ENCODE results near the gene SNX10.

The SNX10 gene

GRCh38 chr7:26404189-26404996 is 112.7 kb downstream of the SNX10 start:
- H3K36me3 Mint-ChIP-seq (ENCODE audit: low read depth): no peaks in the 10 kb centered on the region
- no peaks in the 10 kb centered on the region for H3K4me1 Mint-ChIP-seq (ENCODE audit: low read depth)
- no peak overlapping the region for H3K27ac Mint-ChIP-seq
- no peaks in the 10 kb centered on the region for H3K9me3 Mint-ChIP-seq
- H3K4me3 Mint-ChIP-seq: no peak overlapping the region
- H3K27me3 Mint-ChIP-seq (ENCODE audit: low read depth): peaks cover 46% of the 10 kb centered on the region

DNA sequence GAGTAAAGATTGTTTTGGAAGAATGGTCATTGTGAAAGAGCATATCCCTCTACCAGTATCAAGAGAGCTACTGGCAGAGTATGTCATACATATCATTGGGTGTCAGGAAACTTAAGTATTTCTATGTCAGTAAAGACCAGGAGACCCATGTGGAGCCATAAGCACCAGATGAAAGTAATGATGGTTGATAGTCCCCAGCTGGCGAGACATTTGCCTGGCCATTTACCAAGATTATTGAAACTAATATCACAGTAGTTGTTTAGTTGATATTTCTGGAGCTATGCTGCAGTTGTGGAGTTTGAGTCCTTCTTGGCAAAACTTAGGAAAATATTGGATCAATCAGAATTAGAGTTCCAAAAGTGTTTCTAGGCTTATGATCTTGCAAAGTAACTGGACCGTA is 114.8 kb downstream of the SNX10 start:
- no peaks in the 10 kb centered on the region for H3K36me3 Mint-ChIP-seq (ENCODE audit: low read depth)
- no peaks in the 10 kb centered on the region for H3K4me1 Mint-ChIP-seq (ENCODE audit: low read depth)
- H3K4me3 Mint-ChIP-seq: no peak overlapping the region
- no peaks in the 10 kb centered on the region for H3K9me3 Mint-ChIP-seq
- peaks cover 32% of the 10 kb centered on the region for H3K27me3 Mint-ChIP-seq (ENCODE audit: low read depth)
- H3K27ac Mint-ChIP-seq: no peak overlapping the region

DNA sequence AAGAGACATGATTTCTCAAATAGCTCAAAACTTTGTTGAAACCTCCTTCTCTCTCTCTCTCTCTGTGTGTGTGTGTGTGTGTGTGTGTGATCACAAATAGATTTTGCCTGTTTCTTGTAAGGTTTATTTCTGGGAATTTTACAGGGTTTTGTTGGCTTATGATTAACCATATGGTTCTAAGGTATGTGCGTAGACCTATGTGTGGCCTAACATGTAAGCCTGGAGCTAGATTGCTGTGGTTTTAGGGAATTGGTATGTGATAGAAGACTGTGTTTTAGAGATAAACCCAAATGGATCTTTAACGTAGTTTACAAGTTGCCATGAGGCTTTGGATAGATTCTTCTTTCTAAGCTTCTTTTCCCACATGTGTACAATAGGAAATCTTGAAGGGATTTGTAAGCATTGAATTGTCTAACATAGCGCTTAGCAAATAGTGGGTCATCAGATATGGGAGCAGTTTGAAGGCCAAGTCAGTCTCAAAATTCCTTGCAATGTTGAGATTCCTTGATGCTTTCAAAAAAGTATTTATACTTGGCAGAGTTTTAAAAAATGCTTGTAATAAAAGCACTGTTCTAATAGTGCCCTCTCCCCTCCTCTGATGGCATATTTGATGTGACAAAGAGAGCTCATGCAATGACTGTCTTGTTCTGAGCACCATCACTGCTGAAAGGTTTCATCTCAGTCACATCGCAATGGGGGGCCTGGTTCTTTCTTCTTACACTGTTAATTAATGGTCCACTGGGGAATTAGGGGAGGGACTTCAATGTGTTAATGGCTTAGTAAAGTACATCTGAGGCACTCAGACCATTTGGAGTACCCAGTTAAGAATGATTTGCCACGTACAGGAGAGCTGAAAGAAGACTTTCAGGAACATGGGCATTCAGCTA is 118.2 kb downstream of the SNX10 start:
- Mint-ChIP-seq H3K27ac (no peak overlapping the region), H3K4me1 (ENCODE audit: low read depth) (no peaks in the 10 kb centered on the region), H3K27me3 (ENCODE audit: low read depth) (peaks cover 32% of the 10 kb centered on the region), H3K9me3 (no peaks in the 10 kb centered on the region), H3K36me3 (ENCODE audit: low read depth) (no peaks in the 10 kb centered on the region), H3K4me3 (no peak overlapping the region)

DNA sequence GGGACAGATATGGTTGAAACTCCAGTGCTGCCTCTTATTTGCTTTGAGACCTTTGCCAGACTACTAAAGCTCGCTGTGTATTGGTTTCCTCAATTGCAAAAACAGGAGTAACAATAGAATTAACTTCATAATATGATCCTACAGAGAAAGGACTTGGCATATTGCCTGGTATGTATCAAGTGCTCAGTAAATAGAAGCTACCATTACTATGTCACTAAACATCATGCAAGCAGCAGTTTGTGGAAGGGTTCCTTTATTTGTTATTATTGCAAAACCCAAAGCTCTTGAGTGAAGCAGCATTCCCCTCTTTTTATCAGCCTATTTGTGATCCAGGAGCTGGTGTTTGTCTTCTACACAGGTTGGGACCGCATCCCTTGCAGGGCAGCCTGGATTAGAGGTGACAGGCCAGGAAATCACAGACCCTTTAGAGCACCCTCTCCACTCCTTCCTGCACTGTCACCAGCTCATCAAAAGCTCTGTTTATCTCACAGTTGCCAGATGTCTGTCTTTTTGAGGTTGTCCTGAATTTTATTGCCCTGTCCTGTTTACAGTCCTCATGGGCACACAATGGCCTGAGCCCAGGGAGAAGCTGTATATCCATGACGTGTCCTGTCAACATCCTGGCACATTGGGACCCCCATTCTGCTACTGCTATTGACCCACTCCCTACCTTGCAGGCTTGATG is 121.5 kb downstream of the SNX10 start:
- no peaks in the 10 kb centered on the region for H3K4me1 Mint-ChIP-seq (ENCODE audit: low read depth)
- no peaks in the 10 kb centered on the region for H3K36me3 Mint-ChIP-seq (ENCODE audit: low read depth)
- no peak overlapping the region for H3K4me3 Mint-ChIP-seq
- H3K9me3 Mint-ChIP-seq: no peaks in the 10 kb centered on the region
- peaks cover 24% of the 10 kb centered on the region for H3K27me3 Mint-ChIP-seq (ENCODE audit: low read depth)
- no peak overlapping the region for H3K27ac Mint-ChIP-seq

- H3K4me1 Mint-ChIP-seq (ENCODE audit: low read depth): no peaks in the 10 kb centered on the region
- H3K27ac Mint-ChIP-seq: no peak overlapping the region
- no peak overlapping the region for H3K4me3 Mint-ChIP-seq
- H3K36me3 Mint-ChIP-seq (ENCODE audit: low read depth): no peaks in the 10 kb centered on the region
- no peaks in the 10 kb centered on the region for H3K9me3 Mint-ChIP-seq
- H3K27me3 Mint-ChIP-seq (ENCODE audit: low read depth): peaks cover 27% of the 10 kb centered on the region
Observed at GRCh38 chr7:26416004-26416403, 124.3 kb downstream of the SNX10 start.

GRCh38 chr7:26417911-26418413 is 126.3 kb downstream of the SNX10 start:
- Mint-ChIP-seq H3K4me3 (no peak overlapping the region), H3K4me1 (ENCODE audit: low read depth) (no peaks in the 10 kb centered on the region), H3K27ac (no peak overlapping the region), H3K36me3 (ENCODE audit: low read depth) (no peaks in the 10 kb centered on the region), H3K9me3 (no peaks in the 10 kb centered on the region), H3K27me3 (ENCODE audit: low read depth) (peaks cover 25% of the 10 kb centered on the region)

- no peaks in the 10 kb centered on the region for H3K4me1 Mint-ChIP-seq (ENCODE audit: low read depth)
- H3K27me3 Mint-ChIP-seq (ENCODE audit: low read depth): peaks cover 17% of the 10 kb centered on the region
Observed at GRCh38 chr7:26419198-26419597, 127.5 kb downstream of the SNX10 start.

GRCh38 chr7:26420422-26421019 is 128.9 kb downstream of the SNX10 start:
- peaks cover 17% of the 10 kb centered on the region for H3K27me3 Mint-ChIP-seq (ENCODE audit: low read depth)
- no peak overlapping the region for H3K4me3 Mint-ChIP-seq
- H3K36me3 Mint-ChIP-seq (ENCODE audit: low read depth): no peaks in the 10 kb centered on the region
- no peak overlapping the region for H3K27ac Mint-ChIP-seq
- H3K9me3 Mint-ChIP-seq: no peaks in the 10 kb centered on the region
- no peaks in the 10 kb centered on the region for H3K4me1 Mint-ChIP-seq (ENCODE audit: low read depth)

More at GRCh38 chr7:26419198-26419597, 127.5 kb downstream of the SNX10 start:
- Mint-ChIP-seq H3K4me3 (no peak overlapping the region), H3K27ac (no peak overlapping the region), H3K9me3 (no peaks in the 10 kb centered on the region), H3K36me3 (ENCODE audit: low read depth) (no peaks in the 10 kb centered on the region)

GRCh38 chr7:26422761-26423160 is 131.1 kb downstream of the SNX10 start:
- Mint-ChIP-seq H3K9me3 (no peaks in the 10 kb centered on the region), H3K27ac (no peak overlapping the region)

GRCh38 chr7:26423436-26423835 is 131.8 kb downstream of the SNX10 start:
- no peaks in the 10 kb centered on the region for H3K36me3 Mint-ChIP-seq (ENCODE audit: low read depth)
- H3K4me3 Mint-ChIP-seq: no peak overlapping the region
- H3K9me3 Mint-ChIP-seq: no peaks in the 10 kb centered on the region
- no peak overlapping the region for H3K27ac Mint-ChIP-seq
- H3K27me3 Mint-ChIP-seq (ENCODE audit: low read depth): peaks cover 8% of the 10 kb centered on the region
- H3K4me1 Mint-ChIP-seq (ENCODE audit: low read depth): no peaks in the 10 kb centered on the region

More at GRCh38 chr7:26422761-26423160, 131.1 kb downstream of the SNX10 start:
- no peaks in the 10 kb centered on the region for H3K4me1 Mint-ChIP-seq (ENCODE audit: low read depth)
- peaks cover 12% of the 10 kb centered on the region for H3K27me3 Mint-ChIP-seq (ENCODE audit: low read depth)
- H3K36me3 Mint-ChIP-seq (ENCODE audit: low read depth): no peaks in the 10 kb centered on the region
- no peak overlapping the region for H3K4me3 Mint-ChIP-seq
